Coronary artery (tissue), 2 donors: ENCODE data around the gene LINGO4.

Experiments used
- DNase-seq: peaks from one replicate; pipeline ENCODE4 v3.0.0-alpha.2; 2017; ENCODE audit warnings: low spot score
- H3K27ac ChIP-seq, 2 donors: fragments of 200-600 bp; sonication (generic); one replicate each; pipeline ENCODE4 v1.5.1; 2016 to 2019
- H3K4me3 ChIP-seq: fragments of 200-600 bp; sonication (generic); 2 replicates; pipeline ENCODE4 v1.5.1; 2016; ENCODE audit warnings: mild to moderate bottlenecking, moderate library complexity
- CTCF ChIP-seq: fragments of 200-600 bp; sonication (generic); IDR thresholded peaks from one replicate; pipeline ENCODE4 v1.5.1; 2019; ENCODE audit warnings: antibody characterized with exemption

The LINGO4 gene

GRCh38 chr1:151834239-151834638 is 29.0 kb upstream of the LINGO4 start:
- no peak for TF ChIP-seq CTCF
- H3K27ac ChIP-seq, result no peak overlapping the region
- DNase-seq, result no peak
- no peak overlapping the region for H3K4me3 ChIP-seq

DNA sequence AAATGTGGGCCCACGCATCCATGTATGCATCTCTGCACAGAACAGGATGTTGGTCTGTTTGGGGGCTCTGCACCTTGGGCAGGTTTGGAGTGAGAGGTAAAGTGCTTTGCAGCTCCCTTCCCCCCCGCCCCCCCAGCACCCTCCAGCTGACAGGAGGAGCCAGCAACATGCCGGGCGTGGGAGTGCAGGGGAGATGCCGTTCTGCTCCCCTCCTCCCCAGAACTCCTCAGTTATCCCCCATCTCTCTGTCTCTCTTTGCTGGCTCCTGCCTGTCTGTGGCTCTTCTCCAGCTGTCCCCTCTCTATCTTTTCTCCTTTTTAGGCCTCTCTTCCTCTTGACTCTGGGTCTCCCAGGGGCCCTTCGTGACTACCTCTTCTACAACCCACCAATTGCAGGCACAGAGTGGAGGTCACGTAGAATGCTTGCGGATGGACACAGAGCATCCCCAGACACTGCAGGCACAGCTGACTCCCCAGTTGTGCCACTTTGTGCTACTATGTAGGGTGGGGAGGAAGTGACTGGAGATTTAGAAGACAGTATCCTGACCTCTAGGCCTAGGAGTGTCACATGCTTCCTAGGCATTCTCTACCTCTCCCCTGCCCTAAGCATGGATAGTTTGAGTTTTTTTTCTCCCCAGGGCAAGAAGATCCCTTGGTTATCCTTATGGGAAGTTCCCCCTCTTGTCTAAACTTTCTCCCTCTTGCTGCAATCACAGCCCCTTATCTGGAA is 28.1 kb upstream of the LINGO4 start:
- no peak for DNase-seq
- Histone ChIP-seq H3K27ac (no peak overlapping the region), H3K4me3 (no peak overlapping the region)
- TF ChIP-seq CTCF, result no peak

DNA sequence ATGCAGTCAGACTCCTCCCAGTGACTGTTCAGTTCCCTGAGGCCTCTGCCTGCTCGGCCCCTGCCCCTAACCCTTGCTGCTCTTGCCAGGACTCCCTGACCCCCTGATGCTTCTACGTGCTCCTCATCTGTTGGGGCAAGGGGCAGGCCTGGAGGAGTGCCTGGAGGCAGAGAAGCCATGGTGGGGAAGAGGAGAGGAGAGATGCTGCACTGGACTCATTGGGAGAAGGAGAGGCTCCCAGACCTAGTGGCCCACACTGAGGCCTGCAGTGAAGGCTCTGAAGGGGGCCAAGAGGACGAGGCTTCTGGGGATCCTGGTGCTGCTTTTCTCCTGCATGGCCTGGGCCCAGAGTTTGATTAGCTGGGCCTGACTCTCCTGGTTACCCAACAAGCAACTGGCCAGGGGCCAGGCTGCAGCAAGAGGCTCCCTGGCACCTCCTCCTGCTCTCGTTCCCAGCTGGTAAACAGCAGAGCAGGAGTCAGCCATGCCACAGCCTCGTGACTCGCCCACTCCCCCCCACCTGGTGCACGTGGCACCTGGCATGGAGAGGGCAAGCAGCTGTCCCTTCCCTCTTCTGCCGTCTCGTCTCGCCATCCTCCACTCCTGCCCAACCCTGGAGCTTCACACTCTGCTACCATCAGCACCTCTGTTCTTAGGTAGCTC is 27.2 kb upstream of the LINGO4 start:
- H3K4me3 ChIP-seq, result no peak overlapping the region
- no peak overlapping the region for H3K27ac ChIP-seq
- no peak for DNase-seq
- TF ChIP-seq CTCF, result no peak

DNA sequence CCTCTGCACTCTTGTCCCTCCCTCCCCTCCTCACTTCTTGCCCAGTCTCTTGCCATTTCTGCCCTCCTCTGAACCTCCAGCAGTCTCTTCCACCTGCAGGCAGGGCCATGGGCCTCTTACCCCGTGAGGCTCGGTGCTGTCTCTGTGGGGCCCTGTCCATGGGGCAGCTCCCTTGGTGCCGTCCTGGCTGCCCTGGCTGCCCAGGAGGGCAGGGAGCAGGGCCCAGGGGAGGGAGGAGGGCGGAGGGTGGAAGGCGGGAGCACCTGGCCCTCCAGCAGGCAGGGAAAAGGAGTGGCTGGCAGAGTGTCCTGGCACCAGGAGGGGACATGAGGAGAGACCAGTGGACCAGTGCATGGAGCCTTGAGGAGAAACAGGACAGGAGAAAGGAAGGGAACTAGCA is 26.4 kb upstream of the LINGO4 start, which contains the start of gene RORC:
Gene RORC, minus strand, starts transcription at position 198 of the 400 bp plus-strand sequence. Its CDS starts 38 bp downstream, at position 160.
- DNase-seq, result no peak
- no peak for TF ChIP-seq CTCF
- Histone ChIP-seq H3K4me3 (no peak within 1 kb of the TSS), H3K27ac (no peak within 1 kb of the TSS)

GRCh38 chr1:151831256-151831591 is 26.0 kb upstream of the LINGO4 start:
- no peak for DNase-seq
- Histone ChIP-seq H3K4me3 (no peak overlapping the region), H3K27ac (no peak overlapping the region)
- TF ChIP-seq CTCF, result no peak

- Histone ChIP-seq H3K4me3 (no peak overlapping the region), H3K27ac (no peak overlapping the region)
- no peak for TF ChIP-seq CTCF
- DNase-seq, result no peak
Measured at GRCh38 chr1:151830055-151830454, 24.8 kb upstream of the LINGO4 start.
